Hepatocyte (in vitro differentiated cells): ENCODE data around the gene MYLIP. TPM values are rescaled to one million over a fixed set of nuclear protein-coding genes. Genes with fewer than 3 reads are reported as not detected.
A peak's percentile ranks its signal among the peaks of the same experiment; 100 is the strongest.

ENCODE experiments used
- DNase-seq: peaks from one replicate; pipeline ENCODE4 v3.0.0-alpha.2; 2016; ENCODE audit warnings: low spot score
- H2AFZ ChIP-seq: fragments of 200-600 bp; sonication (generic); 2 replicates; pipeline ENCODE4 v1.6.0; 2016; ENCODE audit warnings: antibody characterized with exemption, mild to moderate bottlenecking
- H3K27ac ChIP-seq: fragments of 200-600 bp; sonication (generic); 2 replicates; pipeline ENCODE4 v1.5.1; 2016; ENCODE audit warnings: mild to moderate bottlenecking
- H3K27me3 ChIP-seq: fragments of 200-600 bp; sonication (generic); 2 replicates; pipeline ENCODE4 v1.6.1; 2016
- H3K36me3 ChIP-seq: fragments of 200-600 bp; sonication (generic); replicated peaks from 2 replicates; pipeline ENCODE4 v1.5.1; 2016; ENCODE audit warnings: low read depth; ENCODE audit not compliant: insufficient read depth
- H3K4me1 ChIP-seq: fragments of 200-600 bp; sonication (generic); 2 replicates; pipeline ENCODE4 v1.5.1; 2016; ENCODE audit warnings: mild to moderate bottlenecking, moderate library complexity; ENCODE audit not compliant: insufficient read depth
- H3K4me2 ChIP-seq: fragments of 200-600 bp; sonication (generic); 2 replicates; pipeline ENCODE4 v1.6.0; 2016
- H3K4me3 ChIP-seq: fragments of 200-600 bp; sonication (generic); 2 replicates; pipeline ENCODE4 v1.5.1; 2016; ENCODE audit warnings: mild to moderate bottlenecking
- H3K79me2 ChIP-seq: fragments of 200-600 bp; sonication (generic); 2 replicates; pipeline ENCODE4 v1.6.0; 2017; ENCODE audit warnings: mild to moderate bottlenecking
- H3K9me2 ChIP-seq: fragments of 200-600 bp; sonication (generic); replicated peaks from 2 replicates; pipeline ENCODE4 v1.6.0; 2017; ENCODE audit warnings: mild to moderate bottlenecking; ENCODE audit not compliant: insufficient read depth
- H3K9me3 ChIP-seq: fragments of 200-600 bp; sonication (generic); 2 replicates; pipeline ENCODE4 v1.5.1; 2016; ENCODE audit warnings: low read depth, mild to moderate bottlenecking
- H4K20me1 ChIP-seq: fragments of 200-600 bp; sonication (generic); 2 replicates; pipeline ENCODE4 v1.6.0; 2016; ENCODE audit warnings: mild to moderate bottlenecking; ENCODE audit not compliant: insufficient read depth, poor library complexity, severe bottlenecking
- EZH2 ChIP-seq: fragments of 200-600 bp; sonication (generic); IDR thresholded peaks from 2 replicates; pipeline ENCODE4 v1.6.1; 2016; ENCODE audit warnings: antibody characterized with exemption, mild to moderate bottlenecking, borderline replicate concordance
- EZH2phosphoT487 ChIP-seq: fragments of 200-600 bp; sonication (generic); IDR thresholded peaks from one replicate; pipeline ENCODE4 v1.6.1; 2018; ENCODE audit warnings: antibody characterized with exemption, mild to moderate bottlenecking, low read depth, moderate library complexity; ENCODE audit not compliant: unreplicated experiment, severe bottlenecking
- WGBS: methylation state at CpG from one replicate; pipeline ENCODE4 v1.1.6; 2016; ENCODE audit warnings: low lambda C conversion rate; ENCODE audit errors: missing lambda C conversion rate; 5-methylcytosine and 5-hydroxymethylcytosine counted together
- polyA plus RNA-seq: library from polyadenylated mRNA; unstranded; fragments of >200 nt; fragmentation: Nextera tagmentation; extraction: Ambion mirVana; gene quantifications from 2 replicates; pipeline ENCODE4 v1.2.1, GENCODE V29; 2016
- total RNA-seq: library from RNA; depleted of rRNA; stranded (reverse); fragments of >200 nt; gene quantifications from 2 replicates; pipeline ENCODE4 v1.2.3, GENCODE V29; 2014
- TF ChIP-seq, protein P1 (sequence below): fragments of 200-600 bp; sonication (generic); IDR thresholded peaks from 2 replicates; pipeline ENCODE4 v1.5.1; 2016; ENCODE audit warnings: antibody characterized with exemption, mild to moderate bottlenecking; ENCODE audit not compliant: poor library complexity

The MYLIP gene
- total and polyA plus RNA-seq, 2 experiments from 2014 or later, result 76.0 to 85.7 TPM

DNA sequence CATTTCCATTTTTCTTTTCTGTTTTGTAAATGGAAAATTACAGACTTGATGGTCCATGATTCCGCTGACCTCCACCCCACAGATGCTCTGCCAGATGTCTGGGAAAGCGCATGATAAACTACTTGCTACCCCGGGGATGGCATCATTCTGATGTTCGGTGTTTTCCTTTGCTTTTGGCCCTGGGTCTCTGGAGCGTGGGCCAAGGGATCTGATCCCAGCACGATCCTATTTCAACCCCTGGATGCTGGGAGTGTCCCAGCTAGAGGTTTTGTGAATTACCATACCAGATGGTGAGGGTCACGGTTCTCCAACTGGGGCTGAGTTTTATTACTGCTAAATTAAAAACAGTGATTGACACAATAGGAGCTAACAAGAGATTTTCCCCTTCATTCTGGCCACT is 25.2 kb upstream of the MYLIP start:
- no peak overlapping the region for H2AFZ ChIP-seq
- DNase-seq, result no peak
- WGBS, result 90% methylated on average over 7 of the region's 7 CpGs

DNA sequence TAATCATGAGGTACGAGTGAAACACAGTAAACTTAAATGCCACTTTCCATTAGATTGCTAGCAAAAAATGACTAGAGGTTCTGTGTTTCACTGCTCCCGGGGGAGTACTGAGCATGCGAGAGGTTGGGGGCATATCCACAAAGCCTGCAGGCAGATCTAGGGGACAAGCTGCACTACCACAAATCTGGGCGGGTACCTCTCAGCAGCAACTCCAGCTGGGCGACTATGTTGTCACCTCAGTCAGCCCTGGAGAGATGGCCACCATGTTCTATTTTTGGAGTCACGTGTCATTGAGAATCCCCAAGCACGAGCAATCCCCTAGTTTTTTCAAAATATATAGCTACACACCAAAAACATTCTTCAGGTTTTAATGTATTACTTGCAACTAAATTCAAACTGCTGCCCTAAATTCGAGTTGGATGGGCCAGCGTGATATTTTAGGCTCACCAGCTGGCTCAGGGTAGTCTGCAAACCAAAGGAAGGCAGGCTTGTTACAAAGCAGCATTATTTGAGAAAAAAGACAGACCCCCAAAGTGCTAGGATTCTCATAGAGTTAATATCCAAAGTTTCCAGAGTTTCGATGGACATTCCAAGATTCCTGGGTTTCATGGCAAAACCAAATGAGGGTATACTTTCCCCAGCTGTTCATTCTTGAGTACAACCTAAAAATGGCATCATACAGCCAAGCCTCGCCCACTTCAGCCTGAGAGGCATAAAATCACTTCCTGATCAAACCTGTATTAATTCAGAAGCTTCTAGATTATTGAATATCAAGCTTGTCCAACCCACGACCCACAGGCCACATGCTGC is 24.1 kb upstream of the MYLIP start:
- TF ChIP-seq EZH2phosphoT487, result no peak
- TF ChIP-seq, protein P1, sequence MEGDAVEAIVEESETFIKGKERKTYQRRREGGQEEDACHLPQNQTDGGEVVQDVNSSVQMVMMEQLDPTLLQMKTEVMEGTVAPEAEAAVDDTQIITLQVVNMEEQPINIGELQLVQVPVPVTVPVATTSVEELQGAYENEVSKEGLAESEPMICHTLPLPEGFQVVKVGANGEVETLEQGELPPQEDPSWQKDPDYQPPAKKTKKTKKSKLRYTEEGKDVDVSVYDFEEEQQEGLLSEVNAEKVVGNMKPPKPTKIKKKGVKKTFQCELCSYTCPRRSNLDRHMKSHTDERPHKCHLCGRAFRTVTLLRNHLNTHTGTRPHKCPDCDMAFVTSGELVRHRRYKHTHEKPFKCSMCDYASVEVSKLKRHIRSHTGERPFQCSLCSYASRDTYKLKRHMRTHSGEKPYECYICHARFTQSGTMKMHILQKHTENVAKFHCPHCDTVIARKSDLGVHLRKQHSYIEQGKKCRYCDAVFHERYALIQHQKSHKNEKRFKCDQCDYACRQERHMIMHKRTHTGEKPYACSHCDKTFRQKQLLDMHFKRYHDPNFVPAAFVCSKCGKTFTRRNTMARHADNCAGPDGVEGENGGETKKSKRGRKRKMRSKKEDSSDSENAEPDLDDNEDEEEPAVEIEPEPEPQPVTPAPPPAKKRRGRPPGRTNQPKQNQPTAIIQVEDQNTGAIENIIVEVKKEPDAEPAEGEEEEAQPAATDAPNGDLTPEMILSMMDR, result no peak
- no peak for TF ChIP-seq EZH2

More for the DNA sequence above, 25.2 kb upstream of the MYLIP start:
- Histone ChIP-seq H3K27me3 (no peaks in the 10 kb centered on the region), H3K27ac (no peak overlapping the region), H4K20me1 (no peaks in the 10 kb centered on the region), H3K9me2 (no peaks in the 10 kb centered on the region), H3K4me1 (peaks cover 26% of the 10 kb centered on the region), H3K4me3 (no peak overlapping the region), H3K36me3 (no peaks in the 10 kb centered on the region), H3K9me3 (no peaks in the 10 kb centered on the region), H3K4me2 (no peak overlapping the region), H3K79me2 (no peaks in the 10 kb centered on the region)
- no peak for TF ChIP-seq EZH2phosphoT487
- no peak for TF ChIP-seq EZH2
- TF ChIP-seq, protein P1, result no peak

DNA sequence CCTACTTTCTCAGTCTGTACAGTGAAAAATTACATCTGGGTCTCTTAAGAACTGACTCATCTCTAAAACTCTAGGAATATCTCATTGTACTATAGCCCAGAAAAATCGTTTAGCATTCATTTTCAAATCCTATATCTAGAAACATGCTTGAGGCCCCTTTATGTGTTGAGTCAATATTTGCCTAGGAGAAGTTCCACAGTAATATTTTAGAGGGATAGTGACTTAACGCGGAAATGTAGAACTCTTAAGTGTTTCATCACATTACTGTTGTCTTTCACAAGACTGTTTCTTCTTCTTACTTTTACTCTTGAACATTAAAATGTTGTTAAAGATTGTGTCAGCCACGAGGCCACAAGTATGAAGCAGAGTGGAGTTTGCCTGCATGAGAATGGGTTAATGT is 23.0 kb upstream of the MYLIP start:
- Histone ChIP-seq H3K4me2 (no peak overlapping the region), H3K79me2 (no peaks in the 10 kb centered on the region), H4K20me1 (no peaks in the 10 kb centered on the region), H3K27ac (peak overlapping the region; percentile 41), H3K36me3 (no peaks in the 10 kb centered on the region), H3K27me3 (no peaks in the 10 kb centered on the region), H2AFZ (no peak overlapping the region), H3K4me1 (peaks cover 39% of the 10 kb centered on the region), H3K4me3 (no peak overlapping the region), H3K9me3 (no peaks in the 10 kb centered on the region), H3K9me2 (no peaks in the 10 kb centered on the region)
- TF ChIP-seq, protein P1, result no peak
- TF ChIP-seq EZH2phosphoT487, result no peak
- TF ChIP-seq EZH2, result no peak
- DNase-seq, result peak; percentile 13
- WGBS, result 52% methylated on average over 4 of the region's 4 CpGs

More for the DNA sequence above, 24.1 kb upstream of the MYLIP start:
- DNase-seq, result no peak
- Histone ChIP-seq H3K36me3 (no peaks in the 10 kb centered on the region), H3K27me3 (no peaks in the 10 kb centered on the region), H3K27ac (no peak overlapping the region), H4K20me1 (no peaks in the 10 kb centered on the region), H2AFZ (no peak overlapping the region), H3K4me2 (no peak overlapping the region), H3K4me1 (peaks cover 37% of the 10 kb centered on the region), H3K79me2 (no peaks in the 10 kb centered on the region), H3K9me3 (no peaks in the 10 kb centered on the region), H3K9me2 (no peaks in the 10 kb centered on the region), H3K4me3 (no peak overlapping the region)
- whole genome bisulfite sequencing, result 93% methylated on average over 12 of the region's 12 CpGs
